GM19328 (cell line): Measurements from ENCODE around the gene PRMT7.

ENCODE experiments used
- ATAC-seq: cut with Tn5 transposase; IDR thresholded peaks from one replicate; pipeline ENCODE4 v1.9.1; 2021; ENCODE audit warnings: mild to moderate bottlenecking, moderate library complexity; ENCODE audit not compliant: unreplicated experiment

Gene PRMT7

DNA sequence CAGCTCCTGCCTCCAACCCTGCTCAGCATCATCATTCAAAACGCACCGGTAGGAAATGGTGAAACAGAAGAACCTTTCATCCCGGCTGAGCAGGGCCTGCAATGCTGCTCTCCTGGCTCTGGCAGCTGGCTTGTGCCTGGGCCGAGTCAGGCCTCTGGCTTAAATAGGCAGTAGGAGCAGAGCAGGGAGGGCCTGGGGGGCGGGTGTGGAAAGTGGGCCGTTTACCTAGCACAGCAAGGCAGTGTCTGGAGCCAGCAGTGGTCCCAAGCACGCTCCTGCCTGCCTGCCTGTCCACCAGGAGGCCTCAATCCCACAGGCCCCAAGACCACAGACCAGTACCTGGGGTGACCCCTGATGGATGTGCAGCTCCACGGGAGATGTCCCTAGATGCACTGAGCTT lies 78.2 kb downstream of the PRMT7 start:
- ATAC-seq = no peak

DNA sequence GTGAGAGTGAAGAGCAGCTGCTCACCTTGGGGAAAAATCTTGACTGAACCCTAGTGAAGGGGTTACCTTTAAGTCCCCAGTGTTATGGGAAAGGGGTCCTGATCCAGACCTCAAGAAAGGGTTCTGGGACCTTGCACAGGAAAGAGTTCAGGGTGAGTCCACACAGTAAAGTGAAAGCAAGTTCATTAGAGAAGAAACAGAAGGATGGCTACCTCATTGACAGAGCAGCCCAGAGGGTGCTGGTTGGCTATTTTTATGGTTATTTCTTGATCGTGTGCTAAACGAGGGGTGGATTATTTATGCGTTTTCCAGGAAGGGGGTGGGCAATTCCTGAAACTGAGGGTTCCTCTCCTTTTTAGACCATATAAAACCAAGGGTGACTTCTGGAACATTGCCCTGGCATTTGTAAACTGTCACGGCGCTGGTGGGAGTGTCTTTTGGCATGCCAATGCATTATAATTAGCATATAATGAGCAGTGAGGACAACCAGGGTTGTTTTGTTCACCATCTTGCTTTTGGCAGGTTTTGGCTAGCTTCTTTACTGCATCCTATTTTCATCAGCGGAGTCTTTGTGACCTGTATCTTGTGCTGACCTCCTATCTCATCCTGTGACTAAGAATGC lies 79.0 kb downstream of the PRMT7 start:
- ATAC-seq = no peak

DNA sequence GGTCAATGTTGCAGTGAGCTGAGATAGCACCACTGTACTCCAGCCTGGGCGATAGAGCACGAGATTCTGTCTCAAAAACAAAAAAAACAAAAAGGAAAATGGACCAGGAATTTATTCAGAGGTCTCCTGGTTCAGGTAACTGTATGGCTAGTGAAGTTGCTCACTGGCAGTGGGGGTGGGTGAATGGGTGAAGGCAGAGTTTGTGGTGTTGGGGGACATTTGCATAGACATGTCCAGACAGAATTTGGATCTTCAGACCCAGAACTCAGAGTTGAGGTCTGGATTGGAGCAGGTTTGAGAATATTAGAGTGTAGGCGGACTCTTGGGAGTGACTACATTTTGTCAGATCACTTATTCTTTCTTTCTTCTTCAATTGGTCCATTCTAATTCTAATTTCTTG lies 82.5 kb downstream of the PRMT7 start:
- no peak for ATAC-seq

DNA sequence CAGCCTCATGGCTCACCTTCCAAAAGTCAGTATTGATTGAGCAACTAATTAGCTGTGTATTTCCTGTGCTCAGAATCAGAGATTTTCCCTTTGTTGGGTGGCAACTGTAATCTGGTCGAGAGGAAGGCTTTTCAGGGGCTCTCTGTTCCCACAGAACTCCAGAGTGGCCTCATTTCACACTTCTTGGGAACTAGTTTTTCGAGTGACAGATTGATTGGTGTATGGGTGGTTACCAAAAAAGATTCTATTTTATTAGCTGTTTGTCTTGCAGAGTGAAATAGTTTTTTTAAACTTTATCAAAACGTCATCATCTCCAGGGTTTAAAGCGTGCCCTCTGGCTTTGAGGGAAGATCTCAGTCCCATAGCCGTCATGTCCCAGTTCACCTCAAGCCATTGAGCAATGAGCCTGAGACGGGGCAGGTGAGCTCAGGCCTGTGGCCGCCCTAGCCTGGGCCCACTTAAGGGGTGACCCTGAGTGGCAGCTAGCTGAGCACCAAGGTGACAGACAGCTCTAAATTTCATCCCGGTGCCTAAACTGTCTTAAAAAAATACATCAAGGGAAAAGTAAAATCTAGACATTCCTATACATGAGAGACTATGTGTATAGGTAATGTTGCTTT lies 84.5 kb downstream of the PRMT7 start:
- no peak for ATAC-seq

DNA sequence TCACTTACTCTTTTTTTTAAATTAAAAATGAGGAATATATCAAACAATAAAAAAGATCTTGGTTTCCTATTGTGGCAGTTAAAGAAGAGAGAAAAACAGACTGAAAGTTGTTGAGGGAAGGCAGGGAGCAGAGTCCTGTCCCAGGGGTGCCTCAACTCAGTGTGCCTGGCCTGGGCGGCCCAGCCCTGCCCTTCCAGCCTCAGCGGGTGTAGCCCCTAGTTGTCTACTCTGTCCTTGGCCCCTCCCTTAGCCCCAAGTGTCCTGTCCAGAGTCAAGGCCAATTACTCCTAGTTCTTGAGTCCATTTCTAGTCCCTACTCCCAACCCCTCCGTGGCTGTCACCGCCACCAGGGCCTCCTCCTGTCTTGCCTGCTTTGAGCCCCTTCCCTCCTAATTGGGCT lies 85.0 kb downstream of the PRMT7 start:
- ATAC-seq = no peak

DNA sequence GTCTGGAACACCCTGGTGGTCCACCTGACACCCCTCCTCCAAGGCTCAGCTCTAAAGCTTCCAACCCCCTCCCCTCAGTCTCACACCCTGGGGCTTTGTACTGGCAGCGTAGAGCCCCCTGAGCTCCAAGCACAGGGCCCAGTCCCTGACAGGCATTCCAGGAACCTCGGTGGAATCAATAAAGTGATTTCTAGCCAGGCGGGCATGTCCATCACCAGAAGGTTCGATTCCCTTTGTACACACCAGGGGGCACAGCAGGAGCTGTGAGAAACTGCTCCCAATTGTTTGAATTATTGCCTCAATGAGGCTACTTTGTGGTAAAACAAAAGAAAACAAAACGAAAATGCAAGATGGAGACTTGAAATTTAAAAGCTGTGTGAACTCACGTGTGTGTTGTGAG lies 85.7 kb downstream of the PRMT7 start:
- no peak for ATAC-seq

DNA sequence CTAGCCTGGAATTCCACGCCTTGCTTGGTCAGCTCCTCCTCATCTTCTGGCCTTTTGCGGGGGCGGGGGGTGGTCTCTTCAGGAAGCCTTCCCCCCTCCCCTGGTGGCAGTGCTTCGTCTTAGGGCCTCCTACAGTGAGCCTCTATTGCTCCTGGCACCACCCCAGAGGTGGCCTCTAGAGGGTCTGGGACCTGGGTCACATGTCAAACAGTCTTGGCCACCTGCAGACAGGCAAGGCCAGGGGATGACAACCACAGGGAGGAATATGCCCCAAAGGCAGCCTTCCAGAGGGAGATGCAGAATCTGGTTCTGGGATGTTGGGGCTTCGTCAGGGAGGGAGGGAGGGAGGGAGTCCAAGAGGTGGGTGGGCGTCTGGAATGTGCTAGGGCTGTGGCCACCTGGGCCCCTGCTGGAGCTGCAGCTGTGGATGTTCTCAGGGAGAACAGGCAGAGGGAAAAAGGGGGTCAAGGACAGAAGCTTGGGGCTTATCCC lies 86.9 kb downstream of the PRMT7 start:
- ATAC-seq = no peak

DNA sequence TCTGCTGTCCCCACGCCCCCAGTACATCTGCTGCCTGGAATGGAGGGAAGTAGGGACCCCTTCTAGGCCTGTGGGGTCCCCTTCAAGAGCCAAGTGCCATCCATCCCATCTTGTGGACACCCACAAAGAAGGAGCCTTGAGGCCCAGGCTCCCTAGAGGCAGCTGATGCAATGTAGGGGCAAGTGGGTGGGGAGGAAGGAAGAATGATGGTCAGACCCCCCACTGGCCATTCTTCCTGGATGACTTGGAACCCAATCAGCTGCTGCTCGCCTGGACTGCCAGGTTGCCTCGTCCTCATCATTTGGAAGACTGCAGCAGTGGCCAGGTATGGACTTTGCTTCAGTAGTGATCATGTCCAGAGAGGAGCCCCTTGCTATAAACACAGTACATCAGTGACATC lies 88.6 kb downstream of the PRMT7 start:
- no peak for ATAC-seq

DNA sequence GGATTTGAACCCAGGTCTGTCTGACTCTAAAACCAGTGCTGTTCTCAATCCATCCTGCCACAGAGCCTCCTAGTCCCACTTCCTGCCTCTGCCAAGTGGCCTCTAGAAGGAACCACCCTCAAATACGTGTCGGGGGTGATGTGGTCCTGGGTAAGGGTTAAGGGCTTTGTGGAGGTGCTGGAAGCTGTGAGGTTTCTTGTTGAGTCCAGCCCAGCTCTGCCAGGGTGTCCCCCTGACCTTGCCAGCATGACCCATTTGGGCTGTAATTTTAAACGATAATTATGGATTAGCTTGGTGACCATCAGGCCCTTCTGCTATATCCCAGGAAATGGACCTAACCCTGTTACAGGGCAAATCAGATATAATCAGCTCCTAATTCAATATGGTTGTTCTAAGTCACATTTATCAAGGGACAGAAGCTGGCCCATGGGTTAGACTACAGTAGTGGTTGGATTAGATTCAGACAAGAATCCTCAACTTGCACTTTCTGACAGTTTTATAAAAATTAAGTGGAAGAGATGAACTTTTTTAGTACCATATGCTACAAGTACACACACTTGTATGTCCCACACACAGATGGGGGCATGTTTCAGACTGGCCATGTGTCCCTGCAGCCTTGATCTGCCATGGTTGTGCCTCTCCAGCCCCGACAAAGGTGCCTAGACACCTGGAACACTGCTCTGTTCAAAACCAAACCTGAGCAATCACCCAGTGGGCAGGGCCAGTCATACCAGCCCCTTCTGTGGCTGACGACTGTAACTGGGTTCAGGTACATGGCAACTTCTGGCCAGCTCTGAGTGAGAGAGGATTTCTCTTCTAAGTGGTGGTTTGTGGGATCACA lies 89.5 kb downstream of the PRMT7 start:
- ATAC-seq = no peak

DNA sequence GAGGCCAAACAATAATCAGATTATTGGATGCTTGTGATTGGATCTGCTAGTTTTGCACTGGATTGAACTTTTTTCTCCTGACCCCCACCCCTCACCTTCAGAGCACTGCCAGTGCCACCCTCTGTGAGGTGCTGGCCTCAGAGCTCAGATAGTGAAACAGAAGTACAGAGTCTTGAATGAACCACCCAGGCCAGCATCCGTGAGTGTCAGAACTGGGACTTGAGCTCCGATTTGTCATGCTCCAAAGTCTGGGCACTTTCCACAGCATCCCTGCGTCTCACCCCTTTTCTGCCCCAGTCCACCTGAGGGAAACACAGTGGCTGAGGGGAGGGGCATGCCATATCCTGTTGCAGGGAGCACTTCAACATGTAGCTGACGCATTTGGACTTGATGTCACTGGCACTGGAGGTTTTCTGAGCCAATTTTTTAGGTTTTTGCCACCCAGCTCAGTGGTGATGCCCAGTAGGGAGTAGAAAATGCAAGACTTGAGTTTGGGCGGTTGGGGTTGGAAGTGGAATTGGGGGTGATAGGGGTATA lies 90.2 kb downstream of the PRMT7 start:
- ATAC-seq = no peak

DNA sequence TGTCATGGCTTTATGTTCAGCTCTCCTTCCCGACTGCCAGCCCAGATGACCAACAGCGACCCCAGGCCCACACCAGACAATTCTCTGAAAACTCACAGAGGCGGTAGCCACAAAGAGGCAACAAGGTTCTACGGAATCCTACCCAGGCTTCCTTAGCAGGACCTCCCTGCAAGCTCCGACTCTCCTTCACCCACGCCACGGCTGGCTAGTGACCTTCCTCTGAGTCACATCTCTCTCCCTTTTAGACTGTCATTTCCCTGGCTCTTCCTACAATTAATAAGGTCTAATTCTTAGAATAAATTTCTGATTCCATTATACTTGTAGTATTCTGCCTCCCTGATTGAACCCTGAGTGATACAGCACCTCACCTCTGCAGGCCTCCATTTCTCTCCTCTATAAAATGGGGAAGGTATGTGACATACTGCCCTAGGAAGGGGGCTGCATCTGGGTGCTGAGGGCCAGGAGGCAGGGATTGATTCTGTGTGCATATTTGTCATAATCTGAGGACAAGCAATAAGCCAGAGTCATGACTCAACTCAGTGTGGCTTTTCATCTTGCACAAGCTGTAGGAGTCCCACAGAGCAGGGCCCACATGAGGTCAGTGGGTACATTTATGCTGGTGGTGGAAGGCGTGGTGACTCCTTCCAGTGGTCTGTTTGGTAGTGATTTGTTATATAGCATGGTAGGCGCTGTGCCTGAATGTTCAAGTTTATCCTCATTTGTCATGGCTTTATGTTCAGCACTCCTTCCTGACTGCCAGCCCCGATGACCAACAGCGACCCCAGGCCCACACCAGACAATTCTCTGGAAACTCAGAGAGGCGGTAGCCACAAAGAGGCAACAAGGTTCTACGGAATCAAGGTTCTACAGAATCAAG lies 91.3 kb downstream of the PRMT7 start:
- ATAC-seq = no peak

DNA sequence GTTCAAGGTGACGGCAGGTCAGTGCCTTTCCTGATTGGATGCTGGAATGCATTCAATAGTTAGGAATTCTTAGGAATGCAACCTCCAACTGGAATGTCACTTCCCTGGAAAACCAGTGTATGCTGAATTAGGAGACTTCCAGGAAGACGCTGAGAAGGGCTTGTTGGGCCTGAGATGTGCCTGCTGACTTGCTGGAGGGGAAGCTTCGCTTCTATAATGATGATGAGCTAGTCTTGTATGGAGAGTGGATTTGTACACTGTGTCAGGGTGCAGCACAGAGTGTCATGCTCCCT lies 91.9 kb downstream of the PRMT7 start:
- ATAC-seq = no peak

DNA sequence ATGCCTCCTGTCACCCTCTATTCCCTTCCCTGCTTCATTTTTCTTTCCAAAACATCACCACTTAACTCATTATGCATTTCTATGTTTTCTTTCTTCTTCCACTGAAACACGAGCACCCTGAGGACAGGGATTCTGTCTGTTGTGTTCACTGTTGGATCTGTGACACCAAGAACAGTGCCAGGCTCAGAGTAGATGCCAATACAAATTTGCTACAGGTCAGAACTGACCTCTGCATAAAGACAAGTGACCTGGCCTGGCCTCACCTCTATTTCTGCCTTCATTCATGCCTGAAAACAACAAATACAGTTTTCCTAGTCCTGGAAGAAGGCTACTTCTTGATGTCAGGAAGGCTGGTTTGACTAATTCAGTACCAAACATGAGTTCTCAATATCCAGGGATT lies 92.4 kb downstream of the PRMT7 start:
- no peak for ATAC-seq

DNA sequence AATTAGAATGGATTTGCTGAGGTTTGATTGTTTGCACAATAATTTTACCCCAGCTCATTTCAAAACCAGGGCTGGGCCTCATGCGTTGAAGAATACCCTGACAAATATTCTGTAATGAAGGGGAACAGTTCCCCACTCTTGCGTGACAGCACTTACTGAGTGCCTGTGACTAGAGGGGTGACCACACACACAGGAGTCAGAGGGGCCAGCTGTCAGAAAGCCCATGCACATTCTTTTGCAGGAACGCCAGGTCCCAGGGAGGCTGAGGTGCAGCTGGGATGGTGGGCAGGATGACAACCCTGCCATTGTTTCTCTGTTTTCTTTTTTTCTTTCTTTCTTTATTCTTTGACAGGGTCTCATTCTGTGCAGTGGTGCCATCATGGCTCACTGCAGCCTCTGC lies 92.9 kb downstream of the PRMT7 start:
- ATAC-seq = no peak

DNA sequence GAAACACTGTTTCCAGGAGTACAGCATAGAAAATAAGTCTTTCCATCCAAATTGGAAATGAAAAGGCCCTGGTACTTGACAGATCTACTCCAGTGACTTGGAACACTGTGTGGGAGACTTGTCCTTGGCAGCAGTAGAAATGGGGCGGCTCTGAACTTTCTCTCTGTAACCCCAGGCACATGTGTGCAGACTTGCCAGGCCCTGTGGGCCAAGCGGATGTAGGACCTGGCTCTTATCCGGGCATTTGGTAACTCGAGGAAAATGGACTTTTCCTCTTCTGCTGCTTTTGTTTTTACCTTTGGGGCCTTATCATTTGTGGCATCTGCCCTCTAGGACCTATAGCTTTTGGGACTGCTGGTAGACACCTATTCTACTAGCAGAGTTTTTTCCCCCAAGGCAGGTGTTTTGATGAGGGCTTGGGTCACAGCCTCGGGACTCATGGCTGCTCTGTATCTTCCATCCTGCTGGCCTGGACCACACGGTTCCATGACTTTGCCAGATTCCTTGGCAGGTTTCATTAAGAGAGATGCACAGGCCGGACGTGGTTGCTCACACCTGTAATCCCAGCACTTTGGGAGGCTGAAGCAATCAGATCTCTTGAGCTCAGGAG lies 94.0 kb downstream of the PRMT7 start:
- ATAC-seq = no peak

DNA sequence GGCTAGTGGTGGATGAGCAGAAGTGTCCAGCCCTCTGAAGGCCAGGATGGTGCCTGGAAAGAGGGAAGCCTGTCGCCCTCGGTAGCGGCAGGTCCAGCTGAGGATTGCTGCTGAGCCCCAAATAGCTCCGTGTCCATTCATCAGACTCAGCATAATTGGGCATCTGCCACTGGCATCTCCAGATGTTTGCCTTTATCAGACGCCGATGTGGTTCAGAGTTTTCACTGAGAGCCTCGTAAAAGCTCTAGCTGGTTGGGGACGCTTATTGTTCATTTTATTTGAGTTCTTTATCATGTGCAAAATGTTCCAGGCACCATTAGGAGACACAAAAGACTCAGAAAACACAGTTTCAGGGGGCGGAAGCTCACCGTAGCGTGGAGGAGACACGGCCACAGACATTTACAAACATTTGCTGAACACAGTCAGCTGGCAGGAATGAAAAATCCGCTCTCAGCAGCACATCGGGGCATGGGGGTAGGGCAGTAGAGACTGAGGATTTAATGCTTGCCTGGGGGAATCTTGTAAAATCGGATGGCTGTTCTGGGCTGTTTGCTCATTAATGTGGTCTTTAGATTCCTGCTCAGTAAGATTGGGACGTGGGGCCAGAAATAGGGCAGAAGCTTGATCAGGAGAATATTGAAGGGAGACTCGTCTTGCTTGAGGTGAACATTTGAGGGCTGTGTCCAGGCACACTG lies 95.8 kb downstream of the PRMT7 start:
- ATAC-seq = no peak
